ENCODE data around the gene SCN9A.
"Not testable (repeated sequence)": the region's sequence is repeated elsewhere in the genome, so short reads cannot be mapped to it uniquely, and the experiment has no call there.

SCN9A gene

DNA sequence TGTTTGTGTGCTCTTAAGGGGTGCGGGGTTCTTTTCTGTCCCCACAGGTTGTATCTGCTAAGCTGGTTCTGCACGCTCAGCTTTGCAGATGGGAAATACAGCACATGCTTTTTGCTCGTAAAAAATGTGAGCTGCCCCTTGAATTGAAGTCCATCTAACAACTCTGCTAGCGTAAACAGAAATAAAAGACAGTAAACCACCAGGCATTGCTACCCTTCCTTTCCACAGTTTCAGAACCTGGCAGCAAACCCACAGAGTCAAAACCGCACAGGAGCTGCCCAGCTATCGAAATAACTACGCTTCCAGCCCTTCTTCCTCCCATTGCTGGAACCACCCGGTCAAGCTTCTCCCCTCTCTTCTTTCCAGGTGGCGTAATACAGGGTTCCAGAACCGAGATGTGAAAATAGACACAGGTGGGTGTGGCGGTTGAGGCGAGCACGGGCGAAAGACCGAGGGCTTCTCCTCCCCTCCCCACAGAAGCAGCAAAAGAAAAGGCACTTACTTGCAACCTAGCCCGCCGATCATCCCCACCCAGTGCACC lies 479 bp downstream of the SCN9A start:
- DNase-seq (ENCODE audit: low read depth in 2 of 2, low spot score in 1 of 2), result no peak

DNA sequence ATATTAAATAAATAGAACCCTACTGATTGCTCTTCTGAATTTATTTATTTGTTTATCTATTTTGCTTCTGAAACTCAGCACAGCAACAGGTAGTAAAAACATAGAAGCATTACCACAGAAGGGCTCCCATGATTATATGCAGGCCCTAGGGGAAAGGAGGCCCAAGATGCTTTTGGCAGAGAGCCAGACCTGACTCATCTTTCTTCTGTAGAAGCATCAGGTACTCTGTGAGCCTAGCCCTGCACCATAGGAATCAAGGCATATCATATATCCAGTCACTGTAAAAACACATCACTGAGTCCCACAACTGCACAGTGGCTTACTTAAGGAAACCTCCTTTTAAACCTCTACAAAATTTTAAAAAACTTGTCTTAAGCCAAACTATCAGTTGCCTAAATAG lies 1.8 kb downstream of the SCN9A start:
- DNase-seq (ENCODE audit: low read depth in 2 of 2, low spot score in 1 of 2), result no peak

DNA sequence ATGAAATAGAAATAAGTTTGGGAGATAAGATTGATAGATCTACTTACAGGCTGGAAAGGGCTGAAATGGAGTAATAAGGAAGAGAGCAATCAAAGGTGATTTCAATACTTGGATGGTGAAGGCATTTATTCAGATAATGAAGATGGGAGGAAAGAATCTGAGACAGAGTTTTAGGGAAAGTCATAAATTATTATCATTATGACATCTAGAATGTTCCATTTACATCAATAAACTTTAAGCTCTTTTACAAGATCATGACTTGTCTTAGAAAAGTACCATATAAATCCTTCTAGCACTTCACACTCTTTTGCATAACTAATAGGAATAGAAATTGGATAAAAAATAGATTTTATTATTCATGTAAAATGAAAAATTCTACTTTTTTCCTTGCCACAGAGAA lies 2.2 kb downstream of the SCN9A start:
- DNase-seq (ENCODE audit: low read depth in 2 of 2, low spot score in 1 of 2), result no peak

DNA sequence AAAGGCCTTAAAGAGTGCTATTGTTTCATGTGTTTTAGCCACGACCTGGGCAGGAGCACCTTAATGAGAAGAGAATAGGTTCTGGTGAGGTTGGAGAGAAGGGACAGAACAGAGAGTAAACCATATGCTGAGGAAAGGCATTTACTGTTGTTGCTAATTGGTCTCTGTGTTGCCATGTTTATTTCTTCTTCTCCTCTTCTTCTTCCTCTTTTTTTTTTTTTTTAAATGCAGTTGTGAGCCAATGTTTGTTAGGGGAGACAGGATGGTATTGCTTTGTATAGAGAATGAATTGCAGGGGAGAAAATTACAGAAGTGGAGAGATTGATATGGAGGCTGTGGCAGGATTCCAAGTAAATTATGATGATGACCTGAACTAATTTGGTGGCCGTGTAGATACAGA lies 2.6 kb downstream of the SCN9A start:
- no peak for DNase-seq (ENCODE audit: low read depth in 2 of 2, low spot score in 1 of 2)

DNA sequence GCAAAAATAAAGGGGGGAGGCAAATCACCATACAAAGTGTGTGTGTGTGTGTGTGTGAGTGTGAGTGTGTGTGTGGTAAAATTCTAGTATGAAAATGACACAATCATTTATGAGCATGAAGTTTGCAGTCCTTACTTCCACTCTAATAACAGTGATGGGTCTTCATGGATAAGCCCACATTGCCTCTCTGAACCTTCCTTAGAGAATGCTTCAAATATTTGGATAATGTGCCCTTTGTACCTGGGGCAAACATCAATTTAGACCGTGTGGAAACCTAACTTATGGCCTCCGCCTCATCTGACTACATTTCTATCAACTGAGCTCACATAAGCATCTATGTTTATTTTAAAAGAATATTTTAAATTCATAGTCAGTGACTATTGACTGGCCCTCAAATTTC lies 3.7 kb downstream of the SCN9A start:
- no peak for DNase-seq (ENCODE audit: low read depth in 2 of 2, low spot score in 1 of 2)

DNA sequence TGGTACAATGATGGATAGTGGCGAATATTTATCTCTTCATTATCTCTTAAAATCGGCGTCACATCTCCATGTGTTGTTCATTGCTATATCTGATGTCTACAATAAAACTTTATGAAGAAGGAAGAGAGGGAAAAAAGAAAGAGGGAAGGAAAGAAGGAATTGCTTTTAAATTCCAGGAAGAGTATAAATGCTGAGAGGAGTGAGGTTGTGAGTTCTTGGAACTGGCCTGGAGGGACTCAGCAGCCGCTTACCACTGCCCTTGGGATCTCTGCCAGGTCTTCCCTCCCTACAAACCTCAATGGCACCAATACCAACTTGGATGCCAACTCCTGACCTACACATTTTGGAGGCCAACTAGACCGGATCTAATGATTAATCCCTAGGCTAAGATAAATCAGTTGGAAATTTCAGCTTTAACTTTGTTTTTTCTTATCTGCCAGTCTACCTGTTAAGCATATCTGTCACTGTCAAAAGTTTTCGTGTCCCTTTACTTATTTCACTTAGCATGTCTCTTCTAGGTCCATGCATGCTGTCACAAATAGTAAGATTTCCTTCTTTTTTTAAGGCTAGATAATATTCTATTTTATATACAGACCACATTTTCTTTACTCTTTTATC lies 9.8 kb downstream of the SCN9A start:
- no peak for DNase-seq (ENCODE audit: low read depth in 2 of 2, low spot score in 1 of 2)

DNA sequence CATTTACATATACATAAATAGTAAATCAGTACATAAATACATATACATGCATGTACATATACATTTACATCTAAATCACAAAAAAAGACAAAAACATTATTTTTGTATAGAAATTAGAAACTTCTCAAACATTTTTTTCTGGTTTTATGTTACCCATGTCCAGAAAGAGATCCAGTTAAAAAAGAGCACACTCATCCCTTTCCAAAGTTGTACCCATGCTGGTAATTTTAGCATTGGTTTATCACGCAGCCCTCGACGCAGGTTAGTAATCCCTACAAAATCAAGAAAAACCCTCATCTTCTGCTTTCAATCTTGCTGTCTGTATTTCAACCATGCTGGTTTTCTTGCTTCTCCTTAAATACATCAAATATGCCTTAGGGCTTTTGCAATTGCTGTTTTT lies 10.5 kb downstream of the SCN9A start:
- DNase-seq (ENCODE audit: low read depth in 2 of 2, low spot score in 1 of 2), result no peak

DNA sequence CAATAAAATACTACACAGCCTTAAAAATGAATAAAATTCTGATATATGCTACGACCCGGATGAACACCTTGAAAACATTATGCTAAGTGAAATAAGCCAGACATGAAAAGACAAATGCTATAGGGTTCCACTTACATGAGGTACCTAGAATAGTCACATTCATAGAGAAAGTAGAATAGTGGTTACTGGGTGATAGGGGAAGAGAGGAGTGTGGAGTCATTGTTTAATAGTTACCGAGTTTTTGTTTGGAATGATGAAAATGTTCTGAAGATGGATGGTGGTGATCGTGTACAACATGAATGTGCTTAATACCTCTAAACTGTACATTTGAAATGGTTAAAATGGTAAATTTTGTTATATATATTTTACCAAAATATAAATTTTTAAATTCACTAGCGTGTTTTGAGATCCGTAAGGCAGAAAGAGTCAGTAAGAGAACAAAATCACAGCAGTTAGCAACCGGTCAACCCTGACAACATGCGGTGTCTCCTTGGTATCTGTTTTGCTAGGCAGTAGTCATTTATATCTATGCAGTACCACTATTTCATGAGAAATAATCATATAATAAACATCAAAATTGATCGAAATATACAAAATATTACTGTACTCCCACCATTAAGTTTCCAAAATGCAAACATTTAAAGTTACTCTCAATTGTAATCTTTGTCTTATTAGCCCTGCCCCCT lies 11.1 kb downstream of the SCN9A start:
- no peak for DNase-seq (ENCODE audit: low read depth in 2 of 2, low spot score in 1 of 2)

DNA sequence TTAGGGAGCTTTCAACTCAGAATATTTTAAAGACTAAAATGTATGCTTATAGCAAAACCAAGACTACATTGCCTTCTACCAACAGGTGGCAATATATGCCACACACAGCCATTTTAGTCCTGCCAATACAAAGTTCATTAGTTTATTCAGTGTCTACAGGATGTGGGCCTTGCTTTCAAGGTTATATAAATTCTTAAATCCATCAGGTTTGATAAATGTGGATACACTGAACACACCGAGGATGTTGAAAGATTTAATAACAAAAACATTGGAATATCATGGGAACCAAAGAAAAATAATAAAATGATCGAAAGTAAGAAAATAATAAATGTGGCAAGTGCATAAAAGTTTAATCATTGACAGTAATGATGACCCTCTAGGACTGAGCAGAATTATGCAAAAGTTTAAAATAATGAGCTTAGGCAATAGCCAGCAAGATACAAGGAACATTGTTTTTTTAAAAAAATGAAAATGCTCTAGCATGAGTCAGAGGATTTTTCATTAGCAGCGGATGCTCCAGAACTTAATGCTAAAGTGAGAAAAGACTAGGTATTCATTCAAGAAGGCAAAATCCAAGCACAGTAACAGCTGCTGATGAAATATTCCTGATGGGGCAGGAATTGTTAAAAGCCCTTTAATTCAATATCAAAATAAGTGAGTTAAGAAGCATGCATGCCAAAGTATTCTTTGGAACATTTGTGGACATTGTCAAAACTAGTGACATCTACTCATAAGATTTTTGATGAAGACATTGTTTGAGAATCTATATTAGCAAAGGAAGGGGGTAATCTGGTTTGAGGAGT lies 14.2 kb downstream of the SCN9A start:
- no peak for DNase-seq (ENCODE audit: low read depth in 2 of 2, low spot score in 1 of 2)

DNA sequence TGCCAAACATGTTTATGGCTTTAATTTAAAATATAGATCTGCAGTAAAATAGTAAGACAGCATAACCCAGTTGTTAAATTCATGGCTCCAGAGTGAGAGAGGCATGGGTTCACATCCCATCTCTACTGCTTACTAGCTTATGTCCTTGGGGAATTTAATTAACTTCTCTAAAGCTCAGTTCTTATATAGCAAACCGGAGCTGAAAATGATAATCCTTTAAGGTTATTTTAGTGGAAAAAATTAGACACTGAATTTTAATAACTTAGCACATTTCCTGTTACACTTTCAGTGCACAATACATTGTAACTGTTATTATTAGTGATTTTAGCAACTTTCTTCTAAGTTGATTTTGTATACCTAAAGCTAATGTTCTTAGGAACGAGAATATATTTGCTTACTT lies 14.8 kb downstream of the SCN9A start:
- no peak for DNase-seq (ENCODE audit: low read depth in 2 of 2, low spot score in 1 of 2)

DNA sequence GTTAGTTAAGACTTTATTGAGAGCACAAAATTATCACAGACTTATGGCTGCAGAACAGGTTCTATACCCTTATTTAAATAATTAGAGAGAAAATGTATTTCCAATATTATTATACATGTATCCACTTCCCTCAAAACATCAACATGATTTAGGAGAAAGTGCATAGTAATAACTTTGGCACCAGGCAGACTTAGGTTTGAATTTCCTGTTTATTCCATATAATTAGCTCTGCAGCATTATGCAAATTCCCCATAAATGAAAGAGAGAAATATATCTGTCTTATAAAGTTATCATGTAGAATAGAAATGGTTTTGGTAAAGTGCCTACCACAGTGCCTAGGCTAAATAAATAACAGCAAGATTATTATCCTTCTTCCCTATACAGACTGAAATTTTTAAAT lies 15.3 kb downstream of the SCN9A start:
- DNase-seq (ENCODE audit: low read depth in 2 of 2, low spot score in 1 of 2), result no peak

DNA sequence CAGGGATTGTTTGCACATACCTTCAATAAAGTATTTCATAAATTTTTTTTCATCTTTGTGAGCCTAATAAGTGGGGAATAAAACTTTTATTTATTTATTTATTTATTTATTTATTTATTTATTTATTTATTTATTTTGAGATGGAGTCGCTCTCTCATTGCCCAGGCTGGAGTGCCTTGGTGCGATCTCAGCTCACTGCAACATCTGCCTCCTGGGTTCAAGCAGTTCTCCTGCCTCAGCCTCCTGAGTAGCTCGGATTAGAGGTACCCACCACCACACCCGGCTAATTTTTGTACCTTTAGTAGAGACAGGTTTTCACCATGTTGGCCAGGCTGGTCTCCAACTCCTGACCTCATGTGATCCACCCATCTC lies 17.8 kb downstream of the SCN9A start:
- not testable (repeated sequence) for DNase-seq (ENCODE audit: low read depth in 2 of 2, low spot score in 1 of 2)

DNA sequence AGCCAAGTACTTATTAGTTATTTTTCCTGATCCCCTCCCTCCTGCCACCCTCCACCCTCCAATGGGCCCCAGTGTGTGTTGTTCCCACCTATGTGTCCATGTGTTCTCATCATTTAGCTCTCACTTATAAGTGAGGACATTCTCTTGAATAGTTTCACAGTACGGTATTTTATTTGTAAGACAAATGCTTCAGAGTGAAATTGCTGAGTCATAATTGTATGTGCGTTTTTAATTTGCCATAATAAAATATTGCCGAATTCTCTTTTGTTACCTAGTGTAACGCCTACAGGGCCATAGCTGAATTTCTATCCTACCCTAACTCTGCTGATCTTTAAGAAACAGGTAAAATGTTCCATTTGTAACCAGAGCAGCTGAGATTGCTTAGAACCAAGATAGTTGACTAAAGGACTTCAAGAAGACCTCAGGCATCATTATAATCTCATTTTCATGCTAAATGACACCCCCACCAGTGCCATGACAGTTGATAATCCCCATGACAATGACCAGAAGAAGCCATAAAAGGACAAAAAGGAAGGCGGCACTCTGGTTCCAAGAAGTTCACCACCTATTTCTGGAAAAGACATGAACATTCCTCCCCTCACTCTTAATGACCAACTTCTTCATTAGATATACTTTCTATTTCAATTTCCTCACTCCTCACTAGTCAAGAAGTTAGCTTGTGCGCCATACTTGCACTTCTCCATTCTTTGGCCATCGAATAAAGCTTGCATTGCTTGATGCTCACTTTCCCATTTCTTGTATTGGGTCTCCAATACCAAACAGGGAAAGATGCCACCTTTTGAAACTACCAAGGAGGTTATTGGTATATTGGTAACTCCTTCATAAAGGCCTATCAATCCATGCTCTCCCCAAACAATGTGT lies 18.4 kb downstream of the SCN9A start:
- DNase-seq (ENCODE audit: low read depth in 2 of 2, low spot score in 1 of 2), result no peak

DNA sequence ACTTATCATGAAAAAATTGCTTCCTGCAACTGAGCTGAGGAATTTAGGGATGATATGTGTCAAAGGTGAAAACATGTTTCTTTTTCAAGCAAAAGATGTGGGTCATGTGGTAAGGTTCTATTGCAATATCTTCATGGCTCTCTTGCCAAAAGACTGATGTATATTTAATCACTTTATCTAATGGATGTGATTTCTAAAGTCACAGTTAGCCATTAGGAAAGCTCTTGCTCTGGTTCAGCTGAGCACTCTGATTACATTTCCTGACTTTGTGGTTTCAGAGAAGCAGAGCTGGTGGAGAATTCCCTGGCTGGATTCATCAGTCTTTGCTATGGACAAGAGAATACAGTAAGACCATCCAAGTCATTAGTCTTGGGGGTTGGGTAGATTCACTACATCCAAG lies 24.4 kb downstream of the SCN9A start:
- DNase-seq (ENCODE audit: low read depth in 2 of 2, low spot score in 1 of 2), result no peak

DNA sequence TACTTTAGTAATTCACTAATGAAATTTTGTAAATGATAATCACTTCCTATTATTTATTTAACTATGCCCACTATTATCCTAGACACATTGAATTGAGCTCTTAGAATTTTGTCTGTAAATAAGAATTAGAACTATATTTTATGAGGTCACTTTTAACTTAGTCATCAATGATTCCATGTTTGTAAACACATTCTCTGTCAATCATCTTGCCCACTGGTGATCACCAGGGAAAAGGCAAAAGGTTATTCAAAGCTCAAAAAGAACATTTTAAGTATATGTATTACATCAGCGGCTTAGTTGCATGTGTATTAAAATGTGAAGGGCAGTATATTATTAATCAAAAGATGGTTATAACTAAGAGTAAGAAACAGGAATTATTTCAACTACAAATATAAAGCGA lies 25.2 kb downstream of the SCN9A start:
- DNase-seq (ENCODE audit: low read depth in 2 of 2, low spot score in 1 of 2), result no peak

DNA sequence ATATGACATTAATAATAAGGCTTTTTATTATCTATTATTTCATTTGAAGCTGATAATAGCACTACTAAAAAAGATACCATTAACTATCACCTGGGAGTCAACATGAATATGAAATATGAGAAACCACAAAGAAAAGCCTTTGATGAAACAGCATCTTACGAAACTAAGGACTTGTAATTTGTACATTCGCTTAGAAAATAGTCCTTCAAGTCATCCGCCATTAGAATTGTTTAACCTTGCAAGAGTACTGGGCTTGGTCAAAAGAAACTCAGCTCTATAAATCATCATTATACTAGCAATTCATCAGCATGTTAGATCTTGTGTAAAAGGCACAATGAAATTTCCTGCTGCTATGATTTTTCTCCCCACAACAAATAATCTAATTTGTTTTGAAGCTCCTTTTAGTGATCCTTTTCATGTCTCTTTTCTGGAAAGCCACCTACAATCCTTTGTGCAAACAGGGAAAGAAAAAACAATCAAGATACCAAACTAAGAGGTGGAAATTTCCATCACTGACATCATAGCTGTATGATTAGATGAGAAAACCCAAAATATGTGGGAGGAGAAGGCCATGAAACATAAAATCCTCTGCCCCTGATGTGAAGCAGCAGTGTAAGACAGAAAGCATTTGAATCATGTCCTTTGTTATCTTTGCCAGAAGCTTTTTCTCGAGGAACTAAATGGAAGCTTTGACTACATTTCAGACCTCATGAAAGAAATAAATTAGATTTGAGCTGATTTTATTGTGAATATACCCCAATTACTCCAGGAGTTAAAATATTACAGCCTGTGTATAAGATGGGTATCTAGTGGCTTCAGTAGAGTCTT lies 31.2 kb downstream of the SCN9A start:
- no peak for DNase-seq (ENCODE audit: low read depth in 2 of 2, low spot score in 1 of 2)

DNA sequence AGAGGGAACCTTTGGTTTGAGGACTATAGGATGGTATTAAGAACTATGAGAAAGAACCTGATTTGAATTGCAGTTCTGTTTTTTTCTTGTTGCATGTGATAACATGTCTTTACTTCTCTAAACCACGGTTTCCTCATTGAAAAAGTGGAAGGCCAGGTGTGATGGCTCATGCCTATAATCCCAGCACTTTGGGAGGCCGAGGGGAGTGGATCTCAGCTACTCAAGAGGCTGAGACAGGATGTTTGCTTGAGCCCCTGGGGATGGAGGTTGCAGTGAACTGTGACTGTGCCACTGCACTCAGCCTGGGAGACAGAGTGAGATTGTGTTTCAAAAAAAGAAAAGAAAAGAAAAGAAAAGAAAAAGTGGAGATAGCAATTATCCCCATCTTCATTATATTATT lies 32.3 kb downstream of the SCN9A start:
- no peak for DNase-seq (ENCODE audit: low read depth in 2 of 2, low spot score in 1 of 2)

DNA sequence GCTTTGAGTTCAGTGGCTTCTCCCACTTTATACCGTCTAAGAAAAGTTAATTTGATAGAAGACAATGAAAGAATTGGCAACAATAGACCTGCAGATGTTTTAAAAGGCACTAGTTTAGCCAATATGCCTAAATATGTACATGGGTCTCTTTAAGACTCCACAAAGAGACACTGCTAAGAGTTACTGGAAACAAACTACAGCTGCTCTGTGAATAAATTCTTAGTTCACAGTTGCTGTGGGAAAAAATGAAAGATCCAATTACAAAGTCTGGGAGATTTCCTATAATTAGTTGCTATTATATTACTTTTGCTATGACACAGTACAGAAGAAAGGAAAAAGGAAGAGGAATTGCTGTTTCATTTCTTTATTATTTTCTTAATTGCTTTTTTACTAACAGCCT lies 34.3 kb downstream of the SCN9A start:
- DNase-seq (ENCODE audit: low read depth in 2 of 2, low spot score in 1 of 2), result no peak

DNA sequence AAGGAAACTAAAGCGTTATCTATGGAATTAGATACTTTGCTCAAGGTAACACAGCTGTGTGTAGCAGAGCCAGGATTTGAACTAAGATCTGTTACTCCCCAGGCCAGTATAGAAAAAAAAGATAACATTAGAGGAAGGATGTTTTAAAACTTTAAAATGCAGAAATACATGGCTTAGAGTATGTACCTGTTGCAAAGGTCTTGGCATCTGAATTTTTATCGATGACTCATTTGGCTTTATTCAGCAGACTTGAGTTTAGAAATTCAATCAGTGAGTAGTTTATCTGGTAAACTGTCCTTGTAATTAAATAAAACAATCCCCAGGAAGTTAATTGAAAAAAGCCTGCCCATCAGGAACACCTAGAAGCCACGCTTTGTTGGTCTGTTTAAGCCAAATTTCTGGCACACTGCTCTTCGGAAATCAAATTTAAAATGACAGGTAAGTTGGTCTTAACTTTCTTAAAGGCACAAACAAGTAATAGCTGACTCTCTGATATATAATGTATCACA lies 36.9 kb downstream of the SCN9A start:
- no peak for DNase-seq (ENCODE audit: low read depth in 2 of 2, low spot score in 1 of 2)

DNA sequence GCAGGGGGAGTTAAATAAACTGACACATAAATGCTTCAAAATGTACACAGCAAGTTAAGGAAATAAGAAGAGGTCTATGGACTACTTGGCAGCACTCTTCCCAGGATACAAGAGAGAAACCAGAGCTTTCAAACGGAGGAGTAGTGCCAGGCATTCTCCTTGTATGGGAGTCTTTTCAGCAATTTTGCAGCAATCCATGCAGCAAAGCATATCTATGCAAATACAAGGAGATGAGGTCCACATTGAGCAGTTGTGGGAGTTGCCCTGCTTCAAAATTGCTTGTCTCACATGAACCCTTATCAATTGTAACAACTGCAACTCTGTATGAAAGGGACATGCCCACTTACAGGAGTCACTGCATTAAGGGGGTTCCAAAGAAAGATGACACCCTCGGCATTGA lies 37.8 kb downstream of the SCN9A start:
- DNase-seq (ENCODE audit: low read depth in 2 of 2, low spot score in 1 of 2), result no peak

Measured in stimulated activated CD8-positive, alpha-beta memory T cell treated with anti-CD3 and anti-CD28 coated beads, Interleukin-4, amount 100 ng/mL, for 4 hours (primary cell).